PC-9 (cell line): ENCODE results near the gene CD72.

ENCODE experiments used
- EZH2 ChIP-seq: fragments of 200-600 bp; sonication (generic); IDR thresholded peaks from 2 replicates; pipeline ENCODE4 v1.8.0; 2017; ENCODE audit warnings: antibody characterized with exemption, low read depth
- TF ChIP-seq, protein P1 (sequence below): fragments of 200-600 bp; sonication (generic); conservative IDR thresholded peaks from 2 replicates; pipeline ENCODE4 v1.6.1; 2017; ENCODE audit warnings: mixed run types, antibody characterized with exemption, mild to moderate bottlenecking, moderate library complexity

GRCh38 chr9:35604578-35605350, 13.4 kb downstream of the CD72 start, which contains the start of gene TESK1:
- TF ChIP-seq, protein P1, sequence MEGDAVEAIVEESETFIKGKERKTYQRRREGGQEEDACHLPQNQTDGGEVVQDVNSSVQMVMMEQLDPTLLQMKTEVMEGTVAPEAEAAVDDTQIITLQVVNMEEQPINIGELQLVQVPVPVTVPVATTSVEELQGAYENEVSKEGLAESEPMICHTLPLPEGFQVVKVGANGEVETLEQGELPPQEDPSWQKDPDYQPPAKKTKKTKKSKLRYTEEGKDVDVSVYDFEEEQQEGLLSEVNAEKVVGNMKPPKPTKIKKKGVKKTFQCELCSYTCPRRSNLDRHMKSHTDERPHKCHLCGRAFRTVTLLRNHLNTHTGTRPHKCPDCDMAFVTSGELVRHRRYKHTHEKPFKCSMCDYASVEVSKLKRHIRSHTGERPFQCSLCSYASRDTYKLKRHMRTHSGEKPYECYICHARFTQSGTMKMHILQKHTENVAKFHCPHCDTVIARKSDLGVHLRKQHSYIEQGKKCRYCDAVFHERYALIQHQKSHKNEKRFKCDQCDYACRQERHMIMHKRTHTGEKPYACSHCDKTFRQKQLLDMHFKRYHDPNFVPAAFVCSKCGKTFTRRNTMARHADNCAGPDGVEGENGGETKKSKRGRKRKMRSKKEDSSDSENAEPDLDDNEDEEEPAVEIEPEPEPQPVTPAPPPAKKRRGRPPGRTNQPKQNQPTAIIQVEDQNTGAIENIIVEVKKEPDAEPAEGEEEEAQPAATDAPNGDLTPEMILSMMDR: no peak
- no peak for TF ChIP-seq EZH2
